Measurements from ENCODE around the gene GTPBP1.

The GTPBP1 gene

DNA sequence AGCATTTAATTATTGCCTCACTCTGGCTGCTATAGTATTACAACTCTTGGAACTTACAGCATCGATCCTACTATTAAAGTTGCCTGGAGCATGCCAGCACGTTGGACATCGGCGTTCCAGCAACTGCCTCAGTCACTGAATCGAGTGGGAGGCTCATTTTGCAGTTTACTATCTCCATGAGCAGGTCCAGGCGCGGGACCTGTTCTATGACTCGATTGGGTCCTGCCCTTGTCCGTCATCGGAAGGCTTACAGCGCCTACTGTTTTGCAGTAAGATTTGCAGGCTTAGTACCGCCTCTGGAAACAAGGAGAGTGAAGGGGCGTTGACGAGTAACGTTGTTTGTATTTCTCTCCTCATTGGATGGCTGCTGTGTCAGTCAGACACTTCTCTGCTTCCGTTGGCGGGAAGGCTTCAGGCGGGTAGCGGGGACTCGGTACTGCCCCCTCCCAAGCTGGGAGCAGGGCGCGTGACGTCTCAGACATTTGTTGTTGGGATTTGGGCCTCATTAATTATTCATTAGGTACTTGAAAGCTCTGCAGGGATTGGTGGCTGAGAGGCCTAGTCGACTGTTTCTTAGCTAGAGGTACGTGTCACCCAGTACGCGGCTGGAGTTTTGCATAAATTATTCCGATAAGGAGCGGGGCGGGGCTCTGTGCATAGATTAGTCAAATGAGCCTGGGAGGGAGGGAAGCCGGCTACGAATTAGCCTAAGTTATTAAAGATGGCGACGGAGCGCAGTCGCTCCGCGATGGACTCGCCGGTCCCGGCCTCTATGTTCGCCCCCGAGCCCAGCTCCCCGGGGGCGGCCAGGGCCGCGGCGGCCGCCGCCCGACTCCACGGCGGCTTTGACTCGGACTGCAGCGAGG lies at the start of gene GTPBP1:
Gene GTPBP1 (plus strand): TSS at position 710 of the 866 bp plus-strand sequence. CDS start 12 bp downstream, at position 722.
- peak; percentile 94 for DNase-seq

DNA sequence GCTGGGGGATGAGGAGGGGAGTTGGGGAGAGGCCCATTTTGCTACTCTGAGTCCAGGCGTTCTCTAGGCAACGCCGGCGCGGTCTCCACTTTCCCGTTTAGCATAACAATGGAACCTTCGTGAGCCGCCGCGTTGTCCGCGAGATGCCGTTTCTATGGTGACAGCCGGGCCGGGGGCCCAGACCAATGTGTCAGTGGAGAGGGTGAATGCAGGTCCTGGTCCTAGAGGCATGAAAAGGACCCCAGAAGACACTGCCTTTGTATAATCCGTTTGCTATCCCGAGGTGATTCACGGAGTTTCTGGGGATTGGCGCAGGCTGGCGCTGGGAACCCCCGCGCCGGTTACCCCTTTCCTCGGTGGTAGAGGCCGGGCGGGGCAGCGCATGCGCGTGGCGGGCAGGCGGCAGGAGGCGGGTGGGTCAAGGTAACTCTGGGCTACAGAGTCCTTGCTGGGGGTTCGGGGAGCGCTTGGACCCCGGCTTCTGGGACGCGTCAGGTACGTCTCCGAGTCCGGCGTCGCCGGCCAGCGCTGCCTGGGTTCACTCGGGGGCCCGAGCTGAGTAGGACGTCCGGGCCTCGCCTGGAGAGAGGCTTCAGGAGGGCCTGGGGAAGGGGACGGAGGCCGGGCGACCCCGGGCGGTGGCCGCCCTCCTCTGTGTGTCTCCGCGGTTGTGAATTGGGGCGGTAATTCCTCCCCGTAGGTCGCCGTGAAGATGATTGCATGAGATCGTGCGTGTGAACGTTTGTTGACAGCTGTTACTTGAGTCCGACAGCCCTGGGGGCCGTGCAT lies 49.3 kb upstream of the GTPBP1 start, which contains the start of the genes CBY1 and FAM227A:
Gene CBY1 (plus strand): TSS at position 383 of the 789 bp plus-strand sequence. CDS start 11,417 bp downstream, outside the sequence.
Gene FAM227A (minus strand): TSS at position 137 of the 789 bp plus-strand sequence. CDS start 6,224 bp downstream, outside the sequence.
- DNase-seq: peak; percentile 91

DNA sequence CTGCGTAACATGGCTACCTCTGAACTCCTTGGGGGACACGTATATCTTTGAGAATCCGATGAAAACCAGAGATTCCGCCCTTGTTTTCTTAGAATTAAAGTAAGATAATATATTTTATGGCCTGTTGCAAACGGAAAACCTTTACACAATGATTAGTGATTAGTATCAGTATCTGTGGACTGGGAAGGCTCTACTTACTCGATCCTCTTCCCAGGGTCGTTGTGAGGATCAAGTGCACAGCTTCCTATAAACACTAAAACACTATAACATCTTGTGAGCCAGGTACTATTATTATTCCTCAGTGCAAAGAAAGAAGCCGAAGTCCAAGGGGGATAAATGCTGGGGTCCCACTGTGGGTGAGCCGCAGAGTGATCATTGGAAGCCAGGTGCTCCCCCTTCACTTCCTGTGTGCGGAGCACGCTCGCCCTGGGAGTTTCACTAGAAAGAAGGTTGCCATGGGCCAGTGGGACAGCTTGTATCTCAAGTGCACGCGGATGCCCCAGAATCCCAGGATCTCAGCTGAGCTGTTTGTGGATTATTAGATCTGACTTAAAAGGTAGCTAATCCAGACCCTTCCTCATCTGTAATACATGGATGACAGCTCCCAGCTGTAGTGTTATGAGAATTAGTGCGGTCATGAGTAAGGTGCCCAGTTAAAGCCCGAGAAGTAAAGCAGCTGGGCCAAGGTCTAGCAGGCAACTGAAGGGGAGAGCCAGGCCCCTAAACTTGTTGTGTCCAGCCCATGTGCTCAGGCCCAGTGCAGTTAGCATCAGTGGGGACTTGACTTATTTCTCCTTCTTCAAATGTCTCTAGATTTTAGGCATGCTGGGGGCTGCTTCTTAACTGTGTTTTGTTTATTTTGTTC lies 48.5 kb upstream of the GTPBP1 start:
- DNase-seq: no peak

DNA sequence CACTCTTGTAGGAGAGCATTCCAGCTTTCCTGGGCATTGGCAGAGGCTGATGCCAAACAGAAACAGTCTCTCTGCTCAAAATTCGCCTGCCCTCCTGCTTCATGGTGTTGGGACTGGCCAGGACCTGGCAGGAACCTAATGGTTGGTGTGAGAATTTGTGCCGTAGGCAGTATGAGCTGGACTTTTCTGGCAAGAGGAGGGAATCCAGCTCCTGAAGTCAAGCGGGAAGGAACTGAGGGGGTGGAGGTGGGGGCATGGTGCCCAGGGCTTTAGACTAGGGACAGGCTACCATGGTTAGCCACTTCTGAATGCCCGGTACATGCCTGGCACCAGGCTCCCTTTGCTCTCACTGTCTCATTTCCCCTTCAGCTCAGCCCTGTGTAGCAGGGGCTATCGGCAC lies 30.9 kb upstream of the GTPBP1 start:
- no peak for DNase-seq

DNA sequence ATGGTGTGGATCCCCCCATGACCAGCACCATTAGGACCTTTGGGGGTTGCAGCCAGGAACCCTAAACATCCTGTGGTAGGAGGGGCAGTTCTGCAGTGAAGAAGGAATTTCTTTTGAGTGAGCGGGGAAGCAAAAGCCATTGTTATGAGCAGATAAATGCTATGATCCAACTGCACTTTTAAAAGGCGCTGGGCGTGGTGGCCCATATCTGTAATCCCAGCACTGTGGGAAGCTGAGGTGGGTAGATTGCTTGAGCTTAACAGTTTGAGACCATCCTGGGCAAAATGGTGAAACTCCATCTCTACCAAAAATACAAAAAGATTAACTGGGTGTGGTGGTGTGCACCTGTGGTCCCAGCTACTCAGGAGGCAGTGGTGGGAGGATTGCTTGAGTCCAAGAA lies 29.9 kb upstream of the GTPBP1 start:
- DNase-seq: no peak

DNA sequence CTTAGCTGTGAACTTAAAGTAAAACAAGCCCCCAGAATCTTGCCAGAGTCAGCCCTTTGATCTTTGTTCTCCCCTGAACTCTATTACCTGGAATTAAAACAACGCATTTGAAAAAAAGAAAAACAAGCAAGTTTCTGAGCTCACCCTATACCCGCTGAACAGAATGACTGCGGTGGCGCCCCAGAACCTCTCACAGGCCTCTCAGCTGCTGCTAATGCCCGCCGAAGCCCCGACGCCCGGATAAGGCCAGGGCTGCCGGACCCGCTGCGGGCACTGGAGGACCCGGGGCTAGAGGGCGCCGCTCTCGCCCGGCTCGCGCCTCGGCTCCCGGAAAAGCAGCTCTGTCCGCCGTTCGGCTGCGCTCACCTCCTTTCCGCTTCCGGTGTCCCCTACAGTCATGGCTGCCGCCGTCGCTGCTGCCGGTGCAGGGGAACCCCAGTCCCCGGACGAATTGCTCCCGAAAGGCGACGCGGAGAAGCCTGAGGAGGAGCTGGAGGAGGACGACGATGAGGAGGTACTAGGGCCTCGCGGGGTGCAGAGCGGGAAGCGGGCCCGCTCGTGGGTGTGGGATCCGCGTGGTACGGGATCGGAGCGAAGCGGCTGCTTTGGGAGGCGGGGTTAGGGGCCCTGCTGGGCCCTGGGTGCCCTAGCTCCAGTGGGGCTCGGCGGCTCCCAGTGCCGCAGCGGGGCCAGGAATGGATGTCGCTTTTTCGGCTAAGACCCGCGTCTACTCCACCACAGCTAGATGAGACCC lies 24.0 kb upstream of the GTPBP1 start, which contains the start of gene TOMM22:
Gene TOMM22 (plus strand): TSS at position 376 of the 754 bp plus-strand sequence. CDS start 22 bp downstream, at position 398.
- peak; percentile 59 for DNase-seq

DNA sequence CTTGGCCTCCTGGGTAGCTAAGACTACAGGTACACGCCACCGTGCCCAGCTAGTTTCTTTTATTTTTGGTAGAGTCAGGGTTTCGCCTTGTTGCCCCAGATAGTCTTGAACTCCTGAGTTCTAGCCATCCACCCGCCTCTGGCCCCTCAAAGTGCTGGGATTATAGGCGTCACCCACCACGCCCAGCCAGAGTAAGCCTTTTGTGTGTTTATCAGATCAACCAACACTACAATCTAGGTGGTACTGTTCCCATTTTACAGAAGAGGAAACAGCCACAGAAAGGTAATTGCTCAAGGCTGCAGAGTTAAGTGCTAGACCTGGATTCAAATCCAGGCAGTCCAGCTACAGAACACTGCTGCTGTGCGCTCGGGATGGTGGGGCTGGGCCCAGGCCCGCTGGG lies 20.8 kb upstream of the GTPBP1 start:
- no peak for DNase-seq

DNA sequence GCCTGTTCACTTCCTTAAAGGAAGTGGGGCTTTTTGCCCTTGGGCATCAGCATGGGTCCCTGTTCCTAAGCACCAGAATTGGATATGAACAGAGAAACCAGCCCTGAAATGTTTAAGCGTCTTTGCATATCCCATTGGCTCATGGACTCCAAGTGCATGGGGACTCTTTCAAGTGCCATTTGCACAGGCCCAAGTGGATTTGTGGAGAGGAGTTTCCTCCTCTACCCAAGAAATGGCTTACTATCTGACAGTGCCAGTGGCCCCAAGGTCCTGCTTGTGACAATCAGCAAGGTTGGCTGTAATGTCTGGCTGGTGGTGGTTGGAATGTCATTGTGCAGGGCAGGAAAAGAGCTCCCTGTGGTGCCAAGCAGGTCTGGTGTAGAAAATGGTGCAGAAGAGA lies 20.0 kb upstream of the GTPBP1 start:
- no peak for DNase-seq

DNA sequence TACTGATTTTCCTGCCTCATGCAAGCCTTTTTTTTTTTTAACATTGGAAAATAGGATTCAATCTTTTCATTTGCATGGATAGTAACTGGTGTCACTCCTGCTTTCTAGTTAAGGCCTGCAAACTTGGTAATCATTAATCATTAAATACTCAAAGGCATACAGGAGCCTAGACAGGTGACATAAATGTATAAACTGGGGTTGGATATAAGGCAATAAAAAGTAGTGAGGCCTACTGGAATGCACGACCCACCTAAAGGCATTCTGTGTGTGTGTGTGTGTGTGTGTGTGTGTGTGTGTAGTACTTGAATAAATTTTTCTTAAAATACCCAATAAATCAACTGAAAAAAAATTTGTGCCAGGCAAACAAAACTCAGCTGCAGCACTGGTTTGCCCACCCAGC lies 16.1 kb upstream of the GTPBP1 start:
- no peak for DNase-seq

DNA sequence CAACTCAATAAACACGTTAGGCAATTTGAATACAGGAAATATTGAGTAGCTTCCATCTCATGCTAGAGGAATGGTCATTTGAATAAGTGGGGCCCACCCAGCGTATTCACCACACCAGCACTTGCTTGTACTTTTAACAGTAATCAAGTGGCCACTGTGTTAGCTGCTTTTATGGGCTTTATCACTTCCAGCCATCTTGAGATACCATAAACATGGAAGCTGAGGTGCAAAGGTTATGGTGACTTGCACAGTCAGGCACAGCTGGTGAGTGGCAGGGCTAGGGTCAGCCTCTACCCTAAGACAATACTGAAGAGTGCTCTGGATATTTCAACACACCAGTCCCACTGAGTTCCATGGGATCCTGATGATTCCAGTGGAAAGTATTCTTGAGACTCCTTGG lies 11.7 kb upstream of the GTPBP1 start:
- DNase-seq: no peak

DNA sequence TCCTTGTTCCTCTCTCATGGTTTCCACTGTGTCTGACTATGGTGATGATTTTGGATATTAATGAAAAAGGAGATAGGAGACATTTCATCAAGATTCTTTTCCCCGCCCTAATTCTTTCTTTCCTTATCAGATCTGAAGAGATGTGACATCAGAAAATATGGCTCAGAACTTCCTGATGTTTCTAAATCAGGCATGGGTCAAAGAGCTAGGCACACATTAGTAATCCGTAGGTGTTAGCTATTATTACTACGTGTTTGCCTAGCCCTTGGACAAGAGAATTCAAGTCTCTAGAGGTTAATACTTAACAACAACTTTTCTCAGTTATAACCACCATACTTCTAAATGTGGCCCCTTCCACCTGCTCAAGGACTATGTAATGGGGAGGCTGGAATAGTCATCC lies 10.8 kb upstream of the GTPBP1 start:
- DNase-seq: no peak

DNA sequence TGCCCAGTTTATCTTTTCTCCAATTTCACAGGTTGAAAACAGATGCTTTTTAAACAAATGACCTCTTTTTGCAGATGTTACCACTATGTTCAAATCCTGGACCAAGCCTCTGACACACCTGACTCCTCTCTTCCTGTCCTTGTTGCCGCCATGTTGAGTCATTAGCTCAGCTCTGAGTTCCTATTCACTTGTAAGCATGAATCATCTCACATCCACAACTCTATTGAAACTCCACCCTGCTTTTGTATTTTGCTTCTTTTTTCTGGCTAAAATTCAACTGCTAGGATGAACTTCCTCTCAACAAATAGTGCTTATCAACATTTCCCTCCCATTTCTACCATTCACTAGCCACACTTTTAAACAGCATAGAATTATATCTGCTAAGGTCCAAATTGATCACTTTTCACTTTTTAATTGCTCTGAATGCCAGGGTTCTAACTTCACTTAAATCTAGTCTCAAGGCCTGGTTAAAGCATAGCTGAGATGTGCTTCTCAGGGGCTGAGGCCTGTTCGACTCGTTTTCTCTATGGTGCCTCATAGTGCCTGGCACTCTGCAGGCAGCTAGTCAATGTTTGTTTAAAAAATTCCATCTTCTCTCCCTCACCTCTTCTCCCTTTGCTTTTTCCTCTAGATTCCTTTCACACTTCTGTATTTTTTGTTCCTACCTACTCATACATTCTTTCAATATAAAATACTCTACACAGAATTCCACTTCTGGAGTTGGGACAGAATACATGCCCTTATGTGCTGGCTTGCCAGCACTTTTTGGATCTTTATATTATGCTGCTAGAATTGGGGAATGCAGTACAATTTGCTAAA lies 8.9 kb upstream of the GTPBP1 start:
- DNase-seq: no peak

DNA sequence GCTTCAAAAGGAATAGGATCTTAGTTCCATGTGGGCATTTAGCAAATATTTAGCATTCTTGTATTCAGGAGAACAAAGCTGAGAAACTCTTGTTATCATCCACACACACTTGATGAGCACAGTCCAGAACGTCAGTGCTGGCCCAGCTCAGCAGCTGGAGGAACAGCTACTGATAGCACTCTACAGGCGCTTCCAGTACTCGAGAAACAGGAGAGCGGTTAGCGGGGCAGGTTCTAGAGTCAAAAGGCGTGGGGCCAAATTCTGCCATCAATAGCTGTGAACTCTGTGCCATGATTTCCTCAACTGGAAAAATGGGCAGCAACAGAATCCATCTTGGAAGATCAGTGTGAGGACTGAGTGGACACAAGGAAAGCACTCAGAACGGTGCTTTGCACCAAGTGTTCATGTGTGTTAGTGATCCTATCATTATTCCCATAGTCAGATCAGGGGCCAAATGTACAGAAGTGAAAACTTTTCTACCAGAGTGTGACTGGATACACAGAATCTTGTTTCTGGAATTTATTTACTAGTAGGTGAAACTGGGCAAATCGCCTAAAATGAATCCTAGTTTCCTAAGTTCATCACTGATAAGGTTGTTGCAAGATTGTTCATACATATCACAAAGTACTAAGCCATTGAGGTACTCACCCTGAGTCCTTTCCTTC lies 8.2 kb upstream of the GTPBP1 start:
- no peak for DNase-seq

DNA sequence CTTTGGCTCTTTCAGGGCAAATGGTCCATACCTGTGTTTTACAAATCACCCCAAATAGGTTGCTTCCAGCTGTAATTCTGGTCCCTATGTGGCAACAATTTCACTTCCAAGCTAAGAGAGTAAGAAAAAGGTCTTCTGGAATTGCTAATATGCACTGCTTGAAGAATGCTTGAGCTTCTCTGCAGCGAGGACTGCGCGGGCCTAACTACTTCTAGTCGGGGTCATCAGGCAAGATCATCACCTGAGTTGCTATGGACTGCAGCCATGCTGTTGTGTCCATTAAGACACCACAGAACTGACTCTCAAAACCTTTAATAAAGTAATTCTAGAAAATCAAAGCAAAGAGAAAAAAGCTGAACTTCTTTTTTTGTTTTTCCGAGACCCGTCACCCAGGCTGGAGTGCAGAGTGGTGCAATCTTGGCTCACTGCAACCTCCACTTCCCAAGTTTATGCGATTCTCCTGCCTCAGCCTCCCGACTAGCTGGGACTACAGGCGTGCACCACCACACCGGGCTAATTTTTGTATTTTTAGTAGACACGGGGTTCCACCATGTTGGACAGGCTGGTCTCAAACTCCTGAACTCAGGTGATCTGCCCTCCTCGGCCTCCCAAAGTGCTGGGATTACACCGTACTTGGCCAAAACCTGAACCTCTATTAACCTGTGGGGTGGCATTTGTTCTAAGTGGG lies 7.2 kb upstream of the GTPBP1 start:
- no peak for DNase-seq

DNA sequence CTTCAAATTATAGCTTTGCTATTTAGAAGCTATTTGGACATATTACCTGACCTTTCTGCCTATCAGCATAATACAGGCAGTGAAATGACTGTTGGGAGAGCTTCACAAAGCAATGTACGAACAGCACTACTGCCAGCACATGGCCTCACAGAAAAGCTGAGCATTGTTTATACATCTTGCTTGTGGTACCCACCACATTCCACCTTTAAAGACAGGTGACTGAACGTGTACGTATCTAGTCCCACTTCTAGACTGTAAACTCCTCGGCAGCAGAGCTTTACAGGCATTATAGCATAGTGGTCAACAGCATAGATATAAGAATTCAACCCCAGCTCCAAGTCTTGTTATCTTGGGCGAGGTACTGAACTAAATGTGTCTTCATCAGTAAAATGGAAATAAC lies 6.6 kb upstream of the GTPBP1 start:
- no peak for DNase-seq

DNA sequence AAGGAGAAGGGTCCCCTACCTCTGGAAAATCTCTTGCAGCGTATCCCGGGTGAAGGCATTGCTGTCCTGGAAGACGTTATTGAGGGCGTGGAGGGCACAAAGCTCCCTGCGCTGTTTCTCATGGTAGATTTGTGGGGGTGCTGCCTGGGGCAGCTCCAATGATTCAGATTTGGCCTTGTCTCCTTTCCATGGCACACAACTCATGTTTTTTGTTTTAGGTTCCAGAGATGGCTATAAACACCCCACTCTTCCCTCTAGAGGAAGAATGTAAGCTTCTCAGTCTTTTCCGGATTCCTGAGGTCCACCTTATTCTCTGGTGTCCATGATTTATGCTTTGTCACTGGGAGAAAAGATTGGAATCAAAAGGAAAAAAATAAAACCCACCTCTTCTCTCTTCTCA lies 6.0 kb upstream of the GTPBP1 start:
- no peak for DNase-seq

DNA sequence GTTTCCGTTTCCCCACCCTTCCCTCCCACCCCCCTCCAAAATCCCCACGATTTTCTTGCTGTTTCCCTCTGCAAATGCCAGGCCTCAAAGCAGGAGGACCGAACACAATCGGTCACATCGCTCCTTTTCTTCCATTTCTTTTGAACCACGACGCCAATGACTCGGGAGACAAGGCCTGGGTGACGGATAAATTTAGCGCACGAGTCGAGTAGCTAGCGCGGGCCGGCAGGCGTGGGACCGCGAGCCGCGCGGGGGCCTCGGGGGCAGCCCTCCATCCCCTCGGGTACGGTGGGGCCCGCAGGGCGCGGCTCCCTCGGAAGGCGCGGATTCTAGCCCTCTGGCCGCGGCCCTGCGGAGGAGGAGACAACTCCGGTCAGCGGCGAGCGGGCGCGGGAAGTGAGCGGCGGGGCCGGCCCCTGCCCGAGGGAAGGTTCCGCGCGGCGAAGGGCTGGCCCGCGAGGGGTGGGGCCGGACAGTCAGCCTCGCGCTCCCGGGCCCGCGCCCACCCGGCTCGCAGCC lies 5.4 kb upstream of the GTPBP1 start:
- peak; percentile 38 for DNase-seq

DNA sequence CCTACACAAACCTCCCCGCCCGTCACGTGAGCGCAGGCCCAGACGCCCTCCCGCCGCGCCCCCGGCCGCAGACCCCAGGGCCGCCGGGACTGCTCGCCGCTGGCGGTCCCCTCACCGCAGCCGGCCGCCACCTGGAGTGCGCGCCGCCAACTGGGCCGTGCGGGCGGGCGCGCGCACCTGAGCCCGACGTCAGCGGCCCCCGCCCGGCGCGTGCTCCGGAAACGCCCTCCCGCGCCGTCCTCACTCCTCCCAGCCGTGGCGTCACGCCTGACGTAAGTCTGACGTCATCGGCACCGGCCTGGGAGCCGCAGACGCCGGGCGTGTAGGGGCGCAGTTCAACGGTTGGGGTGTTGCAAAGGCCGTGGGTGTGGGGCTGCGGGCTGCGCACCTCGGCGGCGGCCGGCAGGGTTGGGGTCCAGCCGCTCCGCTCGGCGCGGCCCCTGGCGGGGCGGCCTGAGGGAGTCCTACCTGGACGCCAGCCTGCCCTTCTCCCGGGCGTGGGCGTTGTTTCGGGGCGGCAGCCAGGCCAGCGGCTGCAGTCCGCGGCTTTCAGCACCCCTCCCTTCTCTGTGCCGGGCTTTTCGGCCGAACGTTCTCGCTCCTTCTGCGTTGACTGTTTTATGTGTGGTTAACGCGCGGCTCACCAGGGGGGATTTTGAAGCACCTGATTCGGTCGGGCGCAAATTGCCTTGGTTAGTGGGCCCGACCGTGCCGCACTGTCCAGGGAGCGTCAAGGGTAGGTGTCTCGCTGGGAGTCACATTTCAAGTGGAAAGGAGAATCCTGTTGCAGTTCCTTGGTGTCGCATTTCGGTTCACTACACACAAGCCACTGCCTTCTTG lies 4.7 kb upstream of the GTPBP1 start, which contains the start of gene JOSD1:
Gene JOSD1 (minus strand): TSS at position 155 of the 840 bp plus-strand sequence. CDS start 956 bp downstream, outside the sequence.
- peak; percentile 77 for DNase-seq

Data from GOT3 (cell line).